H9 (cell line): ENCODE results near the gene RASGRP4. TPM values are rescaled to one million over a fixed set of nuclear protein-coding genes. Genes with fewer than 3 reads are reported as not detected.

Experiments
- DNase-seq: peaks from one replicate; pipeline ENCODE4 v3.0.0-alpha.2; 2017
- H2AFZ ChIP-seq: one replicate; pipeline ENCODE4 v1.6.1; 2013; ENCODE audit warnings: mild to moderate bottlenecking, low read length, control low read depth, moderate library complexity
- H2AK5ac ChIP-seq: 2 replicates; pipeline ENCODE4 v1.6.1; 2013; ENCODE audit warnings: low read length, control low read depth, mixed read lengths; ENCODE audit not compliant: insufficient read length
- H2BK120ac ChIP-seq: one replicate; pipeline ENCODE4 v1.6.1; 2013; ENCODE audit warnings: low read depth, mild to moderate bottlenecking, low read length, control low read depth, inconsistent platforms; ENCODE audit not compliant: poor library complexity, severe bottlenecking
- H2BK12ac ChIP-seq: 2 replicates; pipeline ENCODE4 v1.6.1; 2013; ENCODE audit warnings: low read length, control low read depth, mixed read lengths, low read depth; ENCODE audit not compliant: insufficient read length
- H2BK15ac ChIP-seq: 2 replicates; pipeline ENCODE4 v1.6.1; 2013; ENCODE audit warnings: low read depth, low read length, control low read depth
- H2BK20ac ChIP-seq: one replicate; pipeline ENCODE4 v1.6.1; 2013; ENCODE audit warnings: low read depth, mild to moderate bottlenecking, low read length, control low read depth, inconsistent platforms; ENCODE audit not compliant: poor library complexity, severe bottlenecking
- H2BK5ac ChIP-seq: 2 replicates; pipeline ENCODE4 v1.6.1; 2013; ENCODE audit warnings: low read length, control low read depth, mixed read lengths; ENCODE audit not compliant: insufficient read length
- H3K14ac ChIP-seq: 2 replicates; pipeline ENCODE4 v1.6.1; 2013; ENCODE audit warnings: low read length, control low read depth; ENCODE audit not compliant: insufficient read depth
- H3K18ac ChIP-seq: 2 replicates; pipeline ENCODE4 v1.6.1; 2013; ENCODE audit warnings: low read depth, mild to moderate bottlenecking, mixed read lengths, low read length, control low read depth; ENCODE audit not compliant: insufficient read length
- H3K23ac ChIP-seq: 2 replicates; pipeline ENCODE4 v1.6.1; 2013; ENCODE audit warnings: low read length, control low read depth, mixed read lengths, low read depth; ENCODE audit not compliant: insufficient read length
- H3K23me2 ChIP-seq: 2 replicates; pipeline ENCODE4 v1.6.1; 2013; ENCODE audit warnings: low read depth, mild to moderate bottlenecking, mixed read lengths, low read length, control low read depth; ENCODE audit not compliant: insufficient read length, poor library complexity, severe bottlenecking
- H3K27ac ChIP-seq: 2 replicates; pipeline ENCODE4 v1.5.1; 2013; ENCODE audit warnings: low read length, control low read depth, mixed read lengths, low read depth; ENCODE audit not compliant: insufficient read length
- H3K27me3 ChIP-seq: 2 replicates; pipeline ENCODE4 v1.6.1; 2013; ENCODE audit warnings: low read length, control low read depth, inconsistent platforms; ENCODE audit not compliant: insufficient read depth
- H3K4ac ChIP-seq: 2 replicates; pipeline ENCODE4 v1.6.1; 2013; ENCODE audit warnings: low read depth, mild to moderate bottlenecking, control low read depth, inconsistent platforms, low read length, moderate library complexity
- H3K4me1 ChIP-seq: 2 replicates; pipeline ENCODE4 v1.6.1; 2013; ENCODE audit warnings: low read length, control low read depth, inconsistent platforms; ENCODE audit not compliant: insufficient read depth
- H3K4me2 ChIP-seq: 2 replicates; pipeline ENCODE4 v1.6.1; 2013; ENCODE audit warnings: low read length, control low read depth, mixed read lengths; ENCODE audit not compliant: insufficient read length, insufficient read depth
- H3K56ac ChIP-seq: 2 replicates; pipeline ENCODE4 v1.6.1; 2013; ENCODE audit warnings: low read depth, mild to moderate bottlenecking, mixed read lengths, low read length, control low read depth; ENCODE audit not compliant: insufficient read length
- H3K79me1 ChIP-seq: 2 replicates; pipeline ENCODE4 v1.6.1; 2013; ENCODE audit warnings: low read depth, mild to moderate bottlenecking, moderate library complexity, low read length, control low read depth, inconsistent platforms; ENCODE audit not compliant: insufficient read depth, poor library complexity, severe bottlenecking
- H3K79me2 ChIP-seq: 2 replicates; pipeline ENCODE4 v1.6.1; 2013; ENCODE audit warnings: low read length, control low read depth, inconsistent platforms; ENCODE audit not compliant: insufficient read depth
- H3K9ac ChIP-seq: 2 replicates; pipeline ENCODE4 v1.6.1; 2013; ENCODE audit warnings: low read length, control low read depth, mixed read lengths; ENCODE audit not compliant: insufficient read length; ENCODE audit errors: extremely low read depth
- H3K9me3 ChIP-seq: one replicate; pipeline ENCODE4 v1.6.1; 2013; ENCODE audit warnings: low read depth, low read length, inconsistent platforms; ENCODE audit not compliant: control insufficient read depth
- H3T11ph ChIP-seq: one replicate; pipeline ENCODE4 v1.6.1; 2013; ENCODE audit warnings: mild to moderate bottlenecking, low read length, control low read depth, inconsistent platforms
- H4K20me1 ChIP-seq: one replicate; pipeline ENCODE4 v1.6.1; 2013; ENCODE audit not compliant: control insufficient read depth, insufficient read length, insufficient read depth
- H4K5ac ChIP-seq: 2 replicates; pipeline ENCODE4 v1.6.1; 2013; ENCODE audit warnings: low read depth, mild to moderate bottlenecking, mixed read lengths, low read length, control low read depth; ENCODE audit not compliant: insufficient read length
- H4K8ac ChIP-seq: replicated peaks from 2 replicates; pipeline ENCODE4 v1.6.1; 2013; ENCODE audit warnings: low read length, control low read depth, mixed read lengths, low read depth; ENCODE audit not compliant: insufficient read length
- H4K91ac ChIP-seq: 2 replicates; pipeline ENCODE4 v1.6.1; 2013; ENCODE audit warnings: low read depth, mild to moderate bottlenecking, moderate library complexity, mixed read lengths, low read length, control low read depth; ENCODE audit not compliant: insufficient read length
- H3K27ac Mint-ChIP-seq, 3 experiments: 2 replicates in 2 of 3; 3 replicates in 1 of 3; pipeline ENCODE4 v1.8.0; 2020 to 2021; ENCODE audit warnings: mixed read lengths in 3 of 3, mild to moderate bottlenecking in 1 of 3, moderate library complexity in 1 of 3
- H3K27me3 Mint-ChIP-seq: 2 replicates; pipeline ENCODE4 v1.8.0; 2021; ENCODE audit warnings: low read depth, mild to moderate bottlenecking, moderate library complexity, mixed read lengths
- H3K36me3 Mint-ChIP-seq, 3 experiments: 2 replicates in 2 of 3; 3 replicates in 1 of 3; pipeline ENCODE4 v1.8.0; 2020 to 2021; ENCODE audit warnings: low read depth in 3 of 3, mixed read lengths in 3 of 3; ENCODE audit not compliant: insufficient read depth in 1 of 3
- H3K4me1 Mint-ChIP-seq, 2 experiments: 2 replicates each; pipeline ENCODE4 v1.8.0; 2020; ENCODE audit warnings: mixed read lengths in 2 of 2
- H3K4me3 Mint-ChIP-seq, 2 experiments: 2 replicates in 1 of 2; 3 replicates in 1 of 2; pipeline ENCODE4 v1.8.0; 2020 to 2021; ENCODE audit warnings: mild to moderate bottlenecking in 2 of 2, mixed read lengths in 2 of 2, moderate library complexity in 1 of 2
- H3K9me3 Mint-ChIP-seq, 2 experiments: 2 replicates in 1 of 2; 3 replicates in 1 of 2; pipeline ENCODE4 v1.8.0; 2020; ENCODE audit warnings: mild to moderate bottlenecking in 2 of 2, mixed read lengths in 2 of 2, moderate library complexity in 1 of 2
- CTCF ChIP-seq: fragments of 200-600 bp; sonication (generic); conservative IDR thresholded peaks from 3 replicates; pipeline ENCODE4 v1.8.0; 2021; ENCODE audit warnings: antibody characterized with exemption, mild to moderate bottlenecking
- WGBS: extraction: QIAGEN DNeasy Blood & Tissue Kit; methylation state at CpG from one replicate; pipeline ENCODE4 v1.1.7; 2013; ENCODE audit warnings: missing lambda C conversion rate, low lambda C conversion rate, mixed read lengths; ENCODE audit not compliant: insufficient read length; ENCODE audit errors: extremely low coverage; 5-methylcytosine and 5-hydroxymethylcytosine counted together
- total RNA-seq: library from RNA; stranded (reverse); gene quantifications from 2 replicates; pipeline ENCODE4 v1.2.1, GENCODE V29; 2021

RASGRP4 gene
- total RNA-seq, 1 experiment from 2014 or later: 0.28 TPM

- Histone ChIP-seq H3K27me3 (no peaks in the 10 kb centered on the region), H3K56ac (no peak overlapping the region), H2AK5ac (no peak overlapping the region), H2BK15ac (no peak overlapping the region), H3K27ac (no peak overlapping the region), H2AFZ (no peak overlapping the region), H2BK5ac (no peak overlapping the region), H3K9me3 (no peaks in the 10 kb centered on the region), H3K4me2 (peak overlapping the region; percentile 45), H3K79me1 (no peaks in the 10 kb centered on the region), H3K4me1 (no peaks in the 10 kb centered on the region), H3K79me2 (no peaks in the 10 kb centered on the region), H4K20me1 (no peaks in the 10 kb centered on the region), H3K14ac (no peak overlapping the region), H4K5ac (no peak overlapping the region), H3T11ph (no peak overlapping the region), H3K9ac (no peak overlapping the region), H2BK12ac (no peak overlapping the region), H4K8ac (no peak overlapping the region), H3K23ac (no peak overlapping the region), H2BK20ac (no peak overlapping the region), H3K23me2 (peaks cover 14% of the 10 kb centered on the region), H2BK120ac (no peak overlapping the region), H4K91ac (no peak overlapping the region), H3K4ac (no peak overlapping the region), H3K18ac (no peak overlapping the region)
- DNase-seq: no peak
- TF ChIP-seq CTCF: no peak
- no CpG with 5 or more reads among the region's 8 CpGs for WGBS
- Mint-ChIP-seq H3K27ac (peak overlapping the region in 2 of 3 experiments; percentile 10 to 56; a peak in 1 of 7 replicates), H3K9me3 (no peaks in the 10 kb centered on the region), H3K4me3 (peak overlapping the region; percentile 84), H3K27me3 (peaks cover 29% of the 10 kb centered on the region), H3K4me1 (peaks cover 12 to 14% of the 10 kb centered on the region in 2 experiments), H3K36me3 (no peaks in the 10 kb centered on the region)
These were observed 8.9 kb downstream of the RASGRP4 start for GRCh38 chr19:38417146-38417543.
